Keratinocyte (primary cell): ENCODE results near the gene GDA. TPM values are rescaled to one million over a fixed set of nuclear protein-coding genes. Genes with fewer than 3 reads are reported as not detected.

Experiments used
- DNase-seq: peaks from one replicate; pipeline ENCODE4 v3.0.0-alpha.2; 2011; ENCODE audit warnings: low read depth, missing footprints, low spot score
- FAIRE-seq: peaks from 2 replicates; lab custom pipeline; 2011; peaks lifted over from hg19 to GRCh38; lab: Jason Lieb, UNC
- H2AFZ ChIP-seq: 2 replicates; pipeline ENCODE4 v1.6.0; 2012; ENCODE audit warnings: low read length, control low read depth, inconsistent platforms; ENCODE audit not compliant: control insufficient read depth
- H3K27ac ChIP-seq: 2 replicates; pipeline ENCODE4 v1.5.1; 2011; ENCODE audit warnings: low read length; ENCODE audit not compliant: control insufficient read depth, insufficient read depth
- H3K27me3 ChIP-seq: 3 replicates; pipeline ENCODE4 v1.6.0; 2011; ENCODE audit warnings: low read length; ENCODE audit not compliant: control insufficient read depth, insufficient read depth; ENCODE audit errors: extremely low read depth
- H3K36me3 ChIP-seq, 2 experiments: 2 replicates in 1 of 2; 3 replicates in 1 of 2; pipeline ENCODE4 v1.5.1; 2011; ENCODE audit warnings: low read length in 2 of 2, mild to moderate bottlenecking in 1 of 2; ENCODE audit not compliant: control insufficient read depth in 2 of 2, insufficient read depth in 2 of 2; ENCODE audit errors: extremely low read depth in 1 of 2
- H3K4me1 ChIP-seq: 3 replicates; pipeline ENCODE4 v1.5.1; 2011; ENCODE audit warnings: low read length; ENCODE audit not compliant: control insufficient read depth, insufficient read depth; ENCODE audit errors: extremely low read depth
- H3K4me2 ChIP-seq: 3 replicates; pipeline ENCODE4 v1.6.0; 2011; ENCODE audit warnings: low read depth, low read length; ENCODE audit not compliant: control insufficient read depth, insufficient read depth; ENCODE audit errors: extremely low read depth
- H3K4me3 ChIP-seq, 3 experiments: fragments of 200-600 bp in 1 of 3; sonication (generic) in 1 of 3; 2 replicates in 2 of 3; 3 replicates in 1 of 3; pipeline ENCODE4 v1.5.1; 2011 to 2016; ENCODE audit warnings: low read length in 3 of 3, mild to moderate bottlenecking in 3 of 3, control low read depth in 2 of 3, inconsistent platforms in 1 of 3, low read depth in 1 of 3, mixed read lengths in 1 of 3, mixed run types in 1 of 3, moderate library complexity in 1 of 3; ENCODE audit not compliant: control insufficient read depth in 2 of 3, insufficient read depth in 2 of 3; ENCODE audit errors: extremely low read depth in 1 of 3
- H3K79me2 ChIP-seq: 2 replicates; pipeline ENCODE4 v1.6.0; 2012; ENCODE audit warnings: low read length; ENCODE audit not compliant: control insufficient read depth, insufficient read depth
- H3K9ac ChIP-seq: 3 replicates; pipeline ENCODE4 v1.6.0; 2011; ENCODE audit warnings: low read length; ENCODE audit not compliant: control insufficient read depth, insufficient read depth; ENCODE audit errors: extremely low read depth
- H3K9me1 ChIP-seq: 3 replicates; pipeline ENCODE4 v1.6.0; 2011; ENCODE audit warnings: low read length; ENCODE audit not compliant: control insufficient read depth, insufficient read depth; ENCODE audit errors: extremely low read depth
- H3K9me3 ChIP-seq: 2 replicates; pipeline ENCODE4 v1.5.1; 2012; ENCODE audit warnings: low read depth, low read length; ENCODE audit not compliant: control insufficient read depth
- H4K20me1 ChIP-seq: 3 replicates; pipeline ENCODE4 v1.6.0; 2011; ENCODE audit warnings: low read length; ENCODE audit not compliant: control insufficient read depth, insufficient read depth; ENCODE audit errors: extremely low read depth
- EZH2 ChIP-seq: IDR thresholded peaks from one replicate; pipeline ENCODE4 v1.6.1; 2012; ENCODE audit warnings: inconsistent platforms, mild to moderate bottlenecking, low read length, moderate library complexity
- dilution Hi-C: fragments of 300-500 bp; cut with MboI; formaldehyde crosslinking; loops from one replicate; pipeline ENCODE4 v1.7.0; 2020; ENCODE audit warnings: low sequenced_read_pairs; ENCODE audit not compliant: extremely low pct_ligation_motif_present
- polyA plus RNA-seq, 5 experiments: library from polyadenylated mRNA; depleted of rRNA in 3 of 5; stranded (reverse) in 3 of 5; stranded (forward) in 1 of 5; unstranded in 1 of 5; fragments of >200 nt; gene quantifications; 1 replicate in 1 of 5; 2 replicates in 3 of 5; 3 replicates in 1 of 5; pipeline versions ENCODE4 v1.2.1 to v1.2.3, GENCODE V29; 2011 to 2012; ENCODE audit warnings: missing spikeins in 2 of 5, low read depth in 1 of 5, low replicate concordance in 1 of 5
- TF ChIP-seq, protein P1 (sequence below), 3 experiments: IDR thresholded peaks in 1 of 3; conservative IDR thresholded peaks in 1 of 3; optimal IDR thresholded peaks in 1 of 3; 2 replicates in 2 of 3; 3 replicates in 1 of 3; pipeline versions ENCODE3 to v1.5.1; 2011; ENCODE audit warnings: low read length in 3 of 3, mild to moderate bottlenecking in 3 of 3, moderate library complexity in 2 of 3, control low read depth in 1 of 3, inconsistent platforms in 1 of 3; ENCODE audit not compliant: insufficient read depth in 2 of 3; ENCODE audit errors: extremely low read depth in 1 of 3

The GDA gene
- polyA plus RNA-seq, 1 donor (not counting 4 experiments of a cell fraction or from before 2014, with no cell fraction given): 0.75 TPM

- FAIRE-seq (no peak), DNase-seq (no peak)
- Histone ChIP-seq H3K9me3 (no peaks in the 10 kb centered on the region), H3K9me1 (no peaks in the 10 kb centered on the region), H3K4me2 (no peak overlapping the region), H3K79me2 (no peaks in the 10 kb centered on the region), H3K36me3 (no peaks in the 10 kb centered on the region), H2AFZ (no peak overlapping the region), H3K4me3 (no peak overlapping the region), H3K9ac (no peak overlapping the region), H3K4me1 (peaks cover 16% of the 10 kb centered on the region), H3K27ac (no peak overlapping the region), H4K20me1 (no peaks in the 10 kb centered on the region), H3K27me3 (no peaks in the 10 kb centered on the region)
- no peak for TF ChIP-seq EZH2
- TF ChIP-seq, protein P1, sequence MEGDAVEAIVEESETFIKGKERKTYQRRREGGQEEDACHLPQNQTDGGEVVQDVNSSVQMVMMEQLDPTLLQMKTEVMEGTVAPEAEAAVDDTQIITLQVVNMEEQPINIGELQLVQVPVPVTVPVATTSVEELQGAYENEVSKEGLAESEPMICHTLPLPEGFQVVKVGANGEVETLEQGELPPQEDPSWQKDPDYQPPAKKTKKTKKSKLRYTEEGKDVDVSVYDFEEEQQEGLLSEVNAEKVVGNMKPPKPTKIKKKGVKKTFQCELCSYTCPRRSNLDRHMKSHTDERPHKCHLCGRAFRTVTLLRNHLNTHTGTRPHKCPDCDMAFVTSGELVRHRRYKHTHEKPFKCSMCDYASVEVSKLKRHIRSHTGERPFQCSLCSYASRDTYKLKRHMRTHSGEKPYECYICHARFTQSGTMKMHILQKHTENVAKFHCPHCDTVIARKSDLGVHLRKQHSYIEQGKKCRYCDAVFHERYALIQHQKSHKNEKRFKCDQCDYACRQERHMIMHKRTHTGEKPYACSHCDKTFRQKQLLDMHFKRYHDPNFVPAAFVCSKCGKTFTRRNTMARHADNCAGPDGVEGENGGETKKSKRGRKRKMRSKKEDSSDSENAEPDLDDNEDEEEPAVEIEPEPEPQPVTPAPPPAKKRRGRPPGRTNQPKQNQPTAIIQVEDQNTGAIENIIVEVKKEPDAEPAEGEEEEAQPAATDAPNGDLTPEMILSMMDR (optimal IDR thresholded peaks at IDR 0.05 in 1 of 3, IDR thresholded peaks at IDR 0.05 in 1 of 3, conservative IDR thresholded peaks at IDR 0.05 in 1 of 3; ENCODE audit: extremely low read depth in 1 of 3, insufficient read depth in 2 of 3, low read length in 3 of 3): no peak
- dilution Hi-C loops: no loop called here
Measured at GRCh38 chr9:72294936-72295335, 145.7 kb downstream of the GDA start.

DNA sequence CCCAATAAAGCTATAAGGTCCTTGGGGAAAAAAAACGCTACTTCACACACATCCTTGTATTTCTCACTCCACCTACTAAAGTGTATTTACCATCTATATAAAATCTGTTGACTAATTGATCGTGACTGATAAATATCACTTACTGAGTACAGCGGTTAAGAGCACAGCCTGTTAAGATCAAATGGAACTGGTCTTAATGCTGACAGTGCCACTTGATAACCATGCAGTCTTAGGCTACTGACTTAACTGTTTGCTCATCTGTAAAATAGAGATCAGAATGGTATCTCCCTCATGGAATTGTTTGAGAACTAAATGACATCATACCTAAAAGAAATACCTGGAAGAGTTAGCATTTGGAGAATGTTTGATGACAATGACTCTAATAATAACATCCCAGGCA lies 148.3 kb downstream of the GDA start:
- Histone ChIP-seq H3K27me3 (no peaks in the 10 kb centered on the region), H3K4me1 (peaks cover 13% of the 10 kb centered on the region), H3K27ac (no peak overlapping the region), H3K9me3 (no peaks in the 10 kb centered on the region), H3K79me2 (no peaks in the 10 kb centered on the region), H3K9me1 (no peaks in the 10 kb centered on the region), H3K4me2 (no peak overlapping the region), H3K4me3 (no peak overlapping the region), H3K36me3 (no peaks in the 10 kb centered on the region), H2AFZ (no peak overlapping the region), H4K20me1 (no peaks in the 10 kb centered on the region), H3K9ac (no peak overlapping the region)
- no peak for DNase-seq
- FAIRE-seq: no peak
- dilution Hi-C loops: no loop called here
- TF ChIP-seq, protein P1 (optimal IDR thresholded peaks at IDR 0.05 in 1 of 3, IDR thresholded peaks at IDR 0.05 in 1 of 3, conservative IDR thresholded peaks at IDR 0.05 in 1 of 3; ENCODE audit: extremely low read depth in 1 of 3, insufficient read depth in 2 of 3, low read length in 3 of 3): no peak
- no peak for TF ChIP-seq EZH2
